Vagina (tissue), 2 donors: ENCODE data around the gene IKZF3. TPM values are rescaled to one million over a fixed set of nuclear protein-coding genes. Genes with fewer than 3 reads are reported as not detected.

Experiments
- DNase-seq, 2 donors: peaks; one replicate each; pipeline ENCODE4 v3.0.0-alpha.2; 2017; ENCODE audit errors: extremely low spot score in 2 of 2
- H3K27ac ChIP-seq: fragments of 200-600 bp; sonication (generic); one replicate; pipeline ENCODE4 v1.5.1; 2019
- H3K27me3 ChIP-seq: fragments of 200-600 bp; sonication (generic); one replicate; pipeline ENCODE4 v1.5.1; 2019
- H3K36me3 ChIP-seq, 2 donors: fragments of 200-600 bp; sonication (generic); one replicate each; pipeline ENCODE4 v1.5.1; 2017 to 2019
- H3K4me1 ChIP-seq: fragments of 200-600 bp; sonication (generic); one replicate; pipeline ENCODE4 v1.5.1; 2019
- H3K4me3 ChIP-seq, 2 donors: fragments of 200-600 bp; sonication (generic); 1 replicate in 1 of 2; 2 replicates in 1 of 2; pipeline ENCODE4 v1.5.1; 2016 to 2019
- H3K9me3 ChIP-seq: fragments of 200-600 bp; sonication (generic); one replicate; pipeline ENCODE4 v1.5.1; 2019
- CTCF ChIP-seq, 3 experiments: fragments of 450-650 bp in 2 of 3; fragments of 200-600 bp in 1 of 3; sonication (generic) in 1 of 3; IDR thresholded peaks; one replicate each; pipeline ENCODE4 v1.5.1; 2017 to 2019; ENCODE audit warnings: antibody characterized with exemption in 3 of 3, mild to moderate bottlenecking in 2 of 3, moderate library complexity in 2 of 3
- POLR2A ChIP-seq, 2 donors: fragments of 450-650 bp; IDR thresholded peaks; one replicate each; pipeline ENCODE4 v1.6.1; 2017; ENCODE audit warnings: antibody characterized with exemption in 2 of 2, mild to moderate bottlenecking in 2 of 2, moderate library complexity in 2 of 2
- POLR2AphosphoS5 ChIP-seq, 2 donors: sonication (generic); formaldehyde crosslinking; IDR thresholded peaks; one replicate each; pipeline ENCODE4 v1.9.0; 2017; ENCODE audit warnings: antibody characterized with exemption in 2 of 2, mild to moderate bottlenecking in 2 of 2, low read depth in 1 of 2; ENCODE audit not compliant: insufficient read depth in 1 of 2
- intact Hi-C: fragments of 100-400 bp; cut with DNase I; formaldehyde crosslinking; loops from one replicate; pipeline ENCODE4 v1.15.1; 2023
- total RNA-seq: library from RNA; depleted of rRNA; stranded (reverse); fragments of >200 nt; gene quantifications from one replicate; pipeline ENCODE4 v1.2.3, GENCODE V29; 2016

The IKZF3 gene
- total RNA-seq, 1 donor from 2014 or later, result 5.9 TPM

DNA sequence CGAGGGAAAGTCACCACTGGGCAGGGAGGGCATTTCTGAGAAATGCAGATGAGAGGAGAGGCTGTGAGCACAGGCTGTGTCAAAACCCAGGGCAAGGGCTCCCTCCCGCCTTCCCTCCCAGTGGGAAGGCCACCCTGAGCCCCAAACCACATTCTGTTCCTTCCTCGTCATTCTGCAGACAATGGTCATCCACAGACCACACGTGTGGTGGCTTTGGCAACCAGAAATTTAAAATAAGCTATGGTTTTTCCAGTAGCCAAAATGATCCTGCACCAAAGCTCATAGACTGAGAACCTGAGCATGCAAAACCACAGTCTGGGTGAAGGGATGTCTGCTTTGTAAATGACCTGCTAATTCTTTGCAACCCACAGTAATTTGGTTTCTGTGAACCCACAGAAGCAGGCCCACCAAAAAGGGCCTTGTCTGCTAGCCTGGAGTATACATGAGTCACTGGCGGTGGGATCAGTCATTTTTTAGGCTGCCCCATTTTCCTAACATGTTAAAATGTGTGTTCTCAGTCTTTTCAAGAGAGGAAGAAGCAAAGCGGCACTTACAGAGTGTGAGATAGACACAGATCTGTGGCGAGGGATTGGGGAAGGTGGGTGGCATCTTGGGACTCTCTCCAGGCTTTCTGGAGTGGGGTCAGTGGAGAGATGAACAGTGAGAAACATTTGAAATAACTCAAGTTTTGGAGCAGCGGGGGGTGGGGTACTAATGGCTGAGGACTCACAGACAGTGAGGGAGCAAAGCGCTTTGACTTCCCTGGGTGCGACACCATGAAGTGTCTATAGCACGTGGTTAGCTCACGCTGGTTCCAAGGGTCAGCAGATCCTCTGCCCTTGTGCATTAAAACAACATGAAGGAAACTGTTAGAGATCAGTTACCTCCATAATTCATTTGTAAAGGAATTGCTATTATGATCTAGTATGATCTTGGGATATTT is 105.9 kb downstream of the IKZF3 start:
- intact Hi-C loops, result no loop called here
- no peaks in the 10 kb centered on the region for H3K27me3 ChIP-seq
- no peak for TF ChIP-seq CTCF (IDR thresholded peaks at IDR 0.05)
- no peak for TF ChIP-seq POLR2AphosphoS5 (IDR thresholded peaks at IDR 0.05; ENCODE audit: insufficient read depth in 1 of 2, low read depth in 1 of 2)
- TF ChIP-seq POLR2A (IDR thresholded peaks at IDR 0.05), result no peak
- peaks cover 24% of the 10 kb centered on the region for H3K4me1 ChIP-seq
- H3K9me3 ChIP-seq, result no peaks in the 10 kb centered on the region
- no peak for DNase-seq
- H3K4me3 ChIP-seq, result no peak overlapping the region
- no peaks in the 10 kb centered on the region for H3K36me3 ChIP-seq
- H3K27ac ChIP-seq, result no peak overlapping the region

GRCh38 chr17:39757176-39757662 is 106.9 kb downstream of the IKZF3 start:
- no peaks in the 10 kb centered on the region for H3K36me3 ChIP-seq
- H3K4me3 ChIP-seq, result no peak overlapping the region
- no peaks in the 10 kb centered on the region for H3K9me3 ChIP-seq
- intact Hi-C loops, result no loop called here
- no peak overlapping the region for H3K27ac ChIP-seq
- H3K27me3 ChIP-seq, result no peaks in the 10 kb centered on the region
- H3K4me1 ChIP-seq, result peaks cover 27% of the 10 kb centered on the region
- TF ChIP-seq CTCF (IDR thresholded peaks at IDR 0.05) (no peak), POLR2AphosphoS5 (IDR thresholded peaks at IDR 0.05; ENCODE audit: insufficient read depth in 1 of 2, low read depth in 1 of 2) (no peak), POLR2A (IDR thresholded peaks at IDR 0.05) (no peak)
- DNase-seq, result no peak

- Histone ChIP-seq H3K36me3 (no peaks in the 10 kb centered on the region), H3K27ac (no peak overlapping the region), H3K4me1 (peaks cover 27% of the 10 kb centered on the region), H3K27me3 (no peaks in the 10 kb centered on the region), H3K4me3 (no peak overlapping the region), H3K9me3 (no peaks in the 10 kb centered on the region)
- DNase-seq, result no peak
- intact Hi-C loops, result no loop called here
- no peak for TF ChIP-seq POLR2A (IDR thresholded peaks at IDR 0.05)
Observed at GRCh38 chr17:39756380-39757079, 107.6 kb downstream of the IKZF3 start.

GRCh38 chr17:39755554-39756379 is 108.3 kb downstream of the IKZF3 start:
- H3K9me3 ChIP-seq, result no peaks in the 10 kb centered on the region
- intact Hi-C loops, result no loop called here
- H3K4me1 ChIP-seq, result peaks cover 27% of the 10 kb centered on the region
- no peaks in the 10 kb centered on the region for H3K36me3 ChIP-seq
- no peaks in the 10 kb centered on the region for H3K27me3 ChIP-seq
- DNase-seq, result no peak
- TF ChIP-seq CTCF (IDR thresholded peaks at IDR 0.05) (no peak), POLR2AphosphoS5 (IDR thresholded peaks at IDR 0.05; ENCODE audit: insufficient read depth in 1 of 2, low read depth in 1 of 2) (no peak), POLR2A (IDR thresholded peaks at IDR 0.05) (no peak)
- H3K4me3 ChIP-seq, result no peak overlapping the region
- peak overlapping the region; percentile 94 for H3K27ac ChIP-seq
